SK-N-DZ (cell line): ENCODE data around the gene RAB10. TPM values are rescaled to one million over a fixed set of nuclear protein-coding genes. Genes with fewer than 3 reads are reported as not detected.
"Not testable (repeated sequence)": the region's sequence is repeated elsewhere in the genome, so short reads cannot be mapped to it uniquely, and the experiment has no call there.

ENCODE experiments used
- DNase-seq: peaks from one replicate; pipeline ENCODE4 v3.0.0-alpha.2; 2015; ENCODE audit warnings: low spot score
- polyA plus RNA-seq, 2 experiments: library from polyadenylated mRNA; depleted of rRNA; stranded (reverse); fragments of >200 nt; gene quantifications; 2 replicates each; pipeline ENCODE4 v1.2.3, GENCODE V29; 2014

The RAB10 gene
- polyA plus RNA-seq (2014; cell fraction: cytosol; rRNA removed), result 62.8 and 89.0 TPM in 2 replicates
- polyA plus RNA-seq (2014; cell fraction: nucleus; rRNA removed), result 24.8 and 32.8 TPM in 2 replicates

GRCh38 chr2:26033818-26034636, at the start of gene RAB10:
Gene RAB10 (plus strand): TSS chr2:26034084. CDS start chr2:26034609, 525 bp downstream.
- DNase-seq, result peak; percentile 98

- no peak for DNase-seq
Measured at GRCh38 chr2:25988134-25988533, 45.8 kb upstream of the RAB10 start.

- DNase-seq, result no peak
Measured at GRCh38 chr2:25989154-25989553, 44.7 kb upstream of the RAB10 start.

GRCh38 chr2:25991965-25992364, 41.9 kb upstream of the RAB10 start:
- no peak for DNase-seq

- no peak for DNase-seq
Measured at GRCh38 chr2:25992556-25992955, 41.3 kb upstream of the RAB10 start.

- no peak for DNase-seq
Measured at GRCh38 chr2:25993049-25993448, 40.8 kb upstream of the RAB10 start.

- DNase-seq, result no peak
Measured at GRCh38 chr2:25994509-25994908, 39.4 kb upstream of the RAB10 start.

GRCh38 chr2:25996844-25997243, 37.0 kb upstream of the RAB10 start:
- no peak for DNase-seq

- not testable (repeated sequence) for DNase-seq
Measured at GRCh38 chr2:25998816-25999383, 35.0 kb upstream of the RAB10 start.

GRCh38 chr2:25999406-25999805, 34.5 kb upstream of the RAB10 start:
- DNase-seq, result not testable (repeated sequence)

GRCh38 chr2:26000561-26001082, 33.3 kb upstream of the RAB10 start:
- no peak for DNase-seq

GRCh38 chr2:26001743-26002351, 32.0 kb upstream of the RAB10 start:
- DNase-seq, result no peak

- DNase-seq, result no peak
Measured at GRCh38 chr2:26002632-26003310, 31.1 kb upstream of the RAB10 start.

- DNase-seq, result no peak
Measured at GRCh38 chr2:26008095-26008494, 25.8 kb upstream of the RAB10 start.

- DNase-seq, result no peak
Measured at GRCh38 chr2:26008851-26009566, 24.9 kb upstream of the RAB10 start.

GRCh38 chr2:26009567-26009963, 24.3 kb upstream of the RAB10 start:
- no peak for DNase-seq

- DNase-seq, result no peak
Measured at GRCh38 chr2:26010943-26011342, 22.9 kb upstream of the RAB10 start.

- DNase-seq, result no peak
Measured at GRCh38 chr2:26011609-26011989, 22.3 kb upstream of the RAB10 start.

GRCh38 chr2:26011990-26012856, 21.7 kb upstream of the RAB10 start:
- no peak for DNase-seq

GRCh38 chr2:26013668-26014067, 20.2 kb upstream of the RAB10 start:
- DNase-seq, result no peak
